Naive thymus-derived CD8-positive, alpha-beta T cell (primary cell): ENCODE results near the gene MVB12B. TPM values are rescaled to one million over a fixed set of nuclear protein-coding genes. Genes with fewer than 3 reads are reported as not detected.

Experiments used
- ATAC-seq, 2 donors: fragments of 150-1000 bp; cut with Tn5 transposase in 1 of 2; sonication (Bioruptor Pico), chemical (Tn5 transposase) in 1 of 2; 1 replicate in 1 of 2; 2 replicates in 1 of 2; pipeline ENCODE4 v1.10.0; 2021; ENCODE audit warnings: mild to moderate bottlenecking in 2 of 2, moderate library complexity in 2 of 2
- POLR2A ChIA-PET: fragments of 350-600 bp; sonication (Branson Sonifier 250); formaldehyde crosslinking; loops from one replicate; lab custom pipeline; 2021; ENCODE audit warnings: antibody characterized with exemption; lab: Charles Lee
- DNase-seq, 10 donors: peaks; one replicate each; pipeline versions ENCODE4 v3.0.0 to v3.0.0-alpha.2; 2020 to 2022
- H3K27ac Mint-ChIP-seq, 10 donors: one replicate each; pipeline ENCODE4 v1.8.0; 2020 to 2022; ENCODE audit warnings: mild to moderate bottlenecking in 10 of 10, mixed read lengths in 10 of 10, moderate library complexity in 4 of 10, inconsistent platforms in 1 of 10
- H3K27me3 Mint-ChIP-seq, 5 donors: one replicate each; pipeline ENCODE4 v1.8.0; 2021 to 2022; ENCODE audit warnings: mixed read lengths in 5 of 5
- H3K36me3 Mint-ChIP-seq, 3 donors: one replicate each; pipeline ENCODE4 v1.8.0; 2020 to 2022; ENCODE audit warnings: mixed read lengths in 3 of 3, mild to moderate bottlenecking in 2 of 3, inconsistent platforms in 1 of 3
- H3K4me1 Mint-ChIP-seq, 4 donors: one replicate each; pipeline ENCODE4 v1.8.0; 2021 to 2022; ENCODE audit warnings: mixed read lengths in 4 of 4
- H3K4me3 Mint-ChIP-seq, 10 donors: one replicate each; pipeline ENCODE4 v1.8.0; 2020 to 2022; ENCODE audit warnings: mild to moderate bottlenecking in 10 of 10, mixed read lengths in 10 of 10, moderate library complexity in 6 of 10, inconsistent platforms in 1 of 10
- H3K9me3 Mint-ChIP-seq, 9 donors: one replicate each; pipeline ENCODE4 v1.8.0; 2020 to 2022; ENCODE audit warnings: mixed read lengths in 9 of 9, mild to moderate bottlenecking in 3 of 9, inconsistent platforms in 1 of 9, moderate library complexity in 1 of 9
- polyA plus RNA-seq, 3 donors: library from polyadenylated mRNA; unstranded; fragments of 300-500 nt; fragmentation: Illumina TruSeq; gene quantifications; one replicate each; pipeline ENCODE4 v1.2.3, GENCODE V29; 2021
- total RNA-seq, 8 experiments: library from RNA in 2 of 8; stranded (reverse) in 2 of 8; gene quantifications; one replicate each; pipeline ENCODE4 v1.2.3 and lab custom pipeline; 2021 to 2026

Gene MVB12B
- total and polyA plus RNA-seq, 5 experiments from 2014 or later: 7.2 to 28.6 (median 12.5) TPM

- H3K4me3 Mint-ChIP-seq: peak overlapping the region in 1 of 10 donors; percentile 37
- H3K4me1 Mint-ChIP-seq: peaks cover 38 to 79% (median 50%) of the 10 kb centered on the region in 4 donors
- peak overlapping the region in 3 of 10 donors; percentile 52 to 82 (median 74) for H3K27ac Mint-ChIP-seq
- H3K27me3 Mint-ChIP-seq: no peaks in the 10 kb centered on the region
- DNase-seq (no peak), ATAC-seq (no peak)
- peaks cover 4 to 26% (median 16%) of the 10 kb centered on the region in 3 donors for H3K36me3 Mint-ChIP-seq
- H3K9me3 Mint-ChIP-seq: peaks cover 0 to 2% (median 0%) of the 10 kb centered on the region in 9 donors
- POLR2A ChIA-PET: interaction anchor here (1.0 kb wide), 1 partner anchor 17 kb away, joined by 3 read pairs; no protein-coding TSS in a partner anchor
Measured at GRCh38 chr9:126478216-126478981, 151.8 kb downstream of the MVB12B start.

DNA sequence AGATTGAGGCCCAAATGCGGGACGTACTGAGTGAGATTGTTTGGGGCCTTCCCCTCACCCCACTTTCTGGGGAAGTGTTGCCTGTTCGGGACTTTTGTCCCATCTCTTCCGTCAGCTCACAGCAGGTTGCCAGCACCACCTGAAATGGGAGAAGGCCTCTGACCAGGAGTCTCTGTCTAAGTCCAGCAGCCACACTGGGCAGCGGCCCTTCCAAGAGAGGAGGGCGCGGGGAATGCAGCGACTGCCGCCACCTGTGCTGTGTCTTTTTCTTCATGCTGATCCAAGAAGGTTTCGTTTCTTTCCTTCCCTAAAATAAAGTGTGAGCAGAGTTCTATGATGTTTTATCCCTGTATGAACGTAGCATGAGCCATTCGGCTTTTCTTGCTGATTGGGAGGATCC lies 152.9 kb downstream of the MVB12B start:
- ATAC-seq (no peak), DNase-seq (no peak)
- POLR2A ChIA-PET: no interaction called here
- Mint-ChIP-seq H3K27ac (peak overlapping the region in 3 of 10 donors; percentile 1 to 72 (median 58)), H3K4me1 (peaks cover 33 to 76% (median 47%) of the 10 kb centered on the region in 4 donors), H3K27me3 (no peaks in the 10 kb centered on the region), H3K4me3 (no peak overlapping the region), H3K36me3 (peaks cover 4 to 26% (median 21%) of the 10 kb centered on the region in 3 donors), H3K9me3 (peaks cover 0 to 2% (median 0%) of the 10 kb centered on the region in 9 donors)

- Mint-ChIP-seq H3K27me3 (no peaks in the 10 kb centered on the region), H3K4me3 (no peak overlapping the region), H3K27ac (peak overlapping the region in 2 of 10 donors; percentile 7 to 31), H3K9me3 (peaks cover 0 to 2% (median 0%) of the 10 kb centered on the region in 9 donors), H3K36me3 (peaks cover 0 to 27% (median 21%) of the 10 kb centered on the region in 3 donors), H3K4me1 (peaks cover 27 to 68% (median 40%) of the 10 kb centered on the region in 4 donors)
- POLR2A ChIA-PET: no interaction called here
- DNase-seq: no peak
- no peak for ATAC-seq
Measured at GRCh38 chr9:126480813-126481212, 154.2 kb downstream of the MVB12B start.

GRCh38 chr9:126481862-126482261 lies 155.2 kb downstream of the MVB12B start:
- Mint-ChIP-seq H3K4me1 (peaks cover 22 to 62% (median 37%) of the 10 kb centered on the region in 4 donors), H3K4me3 (no peak overlapping the region), H3K27me3 (no peaks in the 10 kb centered on the region), H3K9me3 (peaks cover 0 to 2% (median 0%) of the 10 kb centered on the region in 9 donors), H3K27ac (no peak overlapping the region), H3K36me3 (peaks cover 0 to 28% (median 21%) of the 10 kb centered on the region in 3 donors)
- DNase-seq: no peak
- ATAC-seq: no peak
- POLR2A ChIA-PET: interaction anchor here (1.8 to 2.1 kb wide), 2 partner anchors 9 kb away, joined by 4 to 8 read pairs; no protein-coding TSS in a partner anchor

- no peaks in the 10 kb centered on the region for H3K27me3 Mint-ChIP-seq
- DNase-seq (no peak), ATAC-seq (no peak)
- peaks cover 0 to 22% (median 22%) of the 10 kb centered on the region in 3 donors for H3K36me3 Mint-ChIP-seq
- POLR2A ChIA-PET: interaction anchor here (1.8 to 2.1 kb wide), 2 partner anchors 8 to 10 kb away, joined by 4 to 8 read pairs; no protein-coding TSS in a partner anchor
- H3K9me3 Mint-ChIP-seq: no peaks in the 10 kb centered on the region
- no peak overlapping the region for H3K27ac Mint-ChIP-seq
- H3K4me3 Mint-ChIP-seq: no peak overlapping the region
- H3K4me1 Mint-ChIP-seq: peaks cover 19 to 56% (median 35%) of the 10 kb centered on the region in 4 donors
Measured at GRCh38 chr9:126482361-126483044, 155.9 kb downstream of the MVB12B start.

DNA sequence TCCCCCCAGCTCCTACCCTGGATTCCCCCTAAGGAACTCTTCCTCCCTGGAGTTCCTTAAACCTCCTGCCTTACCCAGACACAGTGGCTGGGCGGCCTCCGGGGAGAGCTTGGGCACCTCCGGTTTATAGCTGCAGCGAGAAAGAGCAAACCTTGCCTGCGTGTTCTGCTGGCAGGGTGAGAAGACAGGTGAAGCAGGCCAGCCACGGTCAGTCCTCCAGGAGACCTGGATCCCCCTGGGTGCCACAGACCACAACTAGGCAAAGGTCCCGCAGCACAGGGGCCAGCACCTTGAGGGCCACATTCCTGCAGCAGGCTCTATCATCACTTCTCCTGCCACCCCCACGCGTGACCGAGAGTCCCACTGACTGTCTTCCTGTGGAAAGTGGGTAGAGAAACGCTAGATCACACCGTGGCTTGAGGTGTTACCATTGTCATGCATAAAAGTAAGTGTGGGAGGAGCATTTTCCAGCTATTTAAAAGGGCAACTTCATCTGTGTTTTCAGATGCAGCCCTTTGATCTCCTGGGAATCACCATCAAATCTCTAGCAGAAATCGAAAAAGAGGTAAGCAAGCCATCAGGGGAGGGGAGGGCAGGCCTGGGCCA lies 156.9 kb downstream of the MVB12B start:
- peaks cover 16 to 46% (median 32%) of the 10 kb centered on the region in 4 donors for H3K4me1 Mint-ChIP-seq
- peak overlapping the region in 7 of 10 donors; percentile 7 to 47 (median 21) for H3K4me3 Mint-ChIP-seq
- no peak for DNase-seq
- no peaks in the 10 kb centered on the region for H3K27me3 Mint-ChIP-seq
- ATAC-seq: no peak
- peaks cover 0 to 25% (median 16%) of the 10 kb centered on the region in 3 donors for H3K36me3 Mint-ChIP-seq
- POLR2A ChIA-PET: interaction anchor here (1.0 to 2.1 kb wide), 2 partner anchors 11 to 12 kb away, joined by 3 to 8 read pairs; no protein-coding TSS in a partner anchor
- H3K9me3 Mint-ChIP-seq: no peaks in the 10 kb centered on the region
- H3K27ac Mint-ChIP-seq: peak overlapping the region in 9 of 10 donors; percentile 1 to 86 (median 65)

DNA sequence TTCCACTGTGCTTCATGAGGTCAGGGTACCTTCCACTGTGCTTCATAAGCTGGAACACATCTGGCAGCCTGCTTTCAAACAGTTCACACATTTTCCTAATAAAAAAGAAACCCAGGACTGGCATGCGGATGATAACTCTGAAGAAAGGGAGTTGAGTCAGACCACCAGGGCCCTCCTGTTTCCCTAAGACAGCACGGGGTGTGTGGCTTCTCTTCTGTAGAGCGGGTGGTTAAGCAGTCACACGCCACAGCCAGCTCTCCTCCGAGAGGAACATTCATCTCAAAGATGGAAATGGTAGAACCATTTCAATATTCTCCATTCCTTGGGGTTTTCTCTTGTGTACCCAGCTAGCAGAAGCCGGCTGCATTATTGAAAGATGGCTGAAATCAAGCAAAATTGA lies 159.0 kb downstream of the MVB12B start:
- no peak for DNase-seq
- Mint-ChIP-seq H3K4me1 (peaks cover 12 to 37% (median 28%) of the 10 kb centered on the region in 4 donors), H3K27ac (peak overlapping the region in 8 of 10 donors; percentile 19 to 76 (median 51)), H3K36me3 (peaks cover 0 to 19% (median 8%) of the 10 kb centered on the region in 3 donors), H3K4me3 (peak overlapping the region in 1 of 10 donors; percentile 33), H3K9me3 (no peaks in the 10 kb centered on the region), H3K27me3 (no peaks in the 10 kb centered on the region)
- peak in 1 of 2 donors; percentile 32 for ATAC-seq
- POLR2A ChIA-PET: no interaction called here

DNA sequence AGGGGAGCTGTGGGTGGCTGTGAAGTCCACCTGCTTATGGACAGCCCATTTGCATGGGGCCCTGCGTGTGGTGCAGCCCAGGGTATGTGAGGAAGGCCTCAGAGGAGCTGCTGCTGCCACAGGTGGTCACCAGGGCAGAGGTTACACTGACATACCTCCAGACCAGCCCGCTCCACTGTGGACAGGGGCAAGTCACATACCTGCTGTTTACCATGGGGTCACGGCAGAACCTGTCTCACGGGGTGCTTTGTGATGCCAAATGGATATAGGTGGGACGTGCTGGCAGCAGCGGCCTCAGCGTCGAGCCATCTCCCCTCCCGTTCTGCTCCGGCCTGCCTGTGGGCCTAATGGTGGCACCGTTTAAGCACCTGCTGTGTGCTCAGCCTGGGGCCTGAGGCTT lies 159.6 kb downstream of the MVB12B start:
- H3K4me3 Mint-ChIP-seq: peak overlapping the region in 1 of 10 donors; percentile 15
- no peak for DNase-seq
- H3K9me3 Mint-ChIP-seq: no peaks in the 10 kb centered on the region
- POLR2A ChIA-PET: no interaction called here
- peaks cover 0 to 1% (median 0%) of the 10 kb centered on the region in 5 donors for H3K27me3 Mint-ChIP-seq
- H3K27ac Mint-ChIP-seq: peak overlapping the region in 5 of 10 donors; percentile 18 to 76 (median 60)
- H3K4me1 Mint-ChIP-seq: peaks cover 7 to 38% (median 24%) of the 10 kb centered on the region in 4 donors
- no peak for ATAC-seq
- H3K36me3 Mint-ChIP-seq: peaks cover 0 to 14% (median 4%) of the 10 kb centered on the region in 3 donors

DNA sequence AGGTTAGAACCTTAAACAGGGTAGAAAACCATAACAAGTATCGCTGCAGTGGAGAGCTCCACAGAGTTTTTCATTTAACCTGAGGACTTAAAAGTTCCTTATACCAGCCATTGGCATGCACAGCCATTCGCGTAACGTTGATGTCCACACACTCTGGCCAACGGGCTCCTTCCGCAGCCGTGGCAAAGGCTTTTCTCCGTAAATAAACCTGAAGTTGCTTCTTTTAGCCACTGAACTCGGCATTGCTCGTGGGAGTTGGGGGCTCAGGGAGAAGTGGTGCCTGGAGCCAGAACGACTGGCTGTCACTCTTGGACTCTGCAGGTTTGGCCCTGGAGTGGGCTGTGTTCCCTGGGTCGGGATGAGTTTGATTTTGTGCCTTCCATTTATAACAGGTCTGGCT lies 161.2 kb downstream of the MVB12B start:
- POLR2A ChIA-PET: interaction anchor here (1.3 kb wide), 1 partner anchor 17 kb away, joined by 4 read pairs; no protein-coding TSS in a partner anchor
- ATAC-seq: no peak
- Mint-ChIP-seq H3K27me3 (peaks cover 0 to 3% (median 0%) of the 10 kb centered on the region in 5 donors), H3K9me3 (no peaks in the 10 kb centered on the region), H3K36me3 (peaks cover 0 to 13% (median 2%) of the 10 kb centered on the region in 3 donors), H3K27ac (peak overlapping the region in 3 of 10 donors; percentile 53 to 60 (median 57)), H3K4me1 (peaks cover 5 to 33% (median 22%) of the 10 kb centered on the region in 4 donors), H3K4me3 (no peak overlapping the region)
- DNase-seq: no peak

DNA sequence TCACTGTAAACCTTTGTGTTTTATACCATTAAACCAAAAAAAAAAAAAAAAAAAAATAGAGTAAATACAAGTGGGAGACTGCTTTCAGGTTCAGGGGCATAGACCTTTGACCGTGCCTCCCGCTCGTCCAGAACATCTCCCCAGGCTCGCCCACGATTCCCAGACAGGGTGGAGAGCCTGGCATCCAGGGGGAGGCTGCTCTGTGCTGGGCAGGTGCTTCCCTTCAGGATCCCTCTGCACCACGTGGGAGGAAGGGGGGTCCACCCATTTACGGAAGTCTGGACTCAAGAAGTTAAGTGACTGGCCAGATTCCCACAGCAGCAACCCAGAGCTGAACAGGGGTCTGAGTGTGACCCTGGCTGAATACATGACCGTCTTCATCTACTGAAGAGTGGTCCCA lies 161.7 kb downstream of the MVB12B start:
- Mint-ChIP-seq H3K4me1 (peaks cover 4 to 32% (median 20%) of the 10 kb centered on the region in 4 donors), H3K4me3 (no peak overlapping the region), H3K27ac (no peak overlapping the region), H3K9me3 (no peaks in the 10 kb centered on the region), H3K36me3 (peaks cover 0 to 11% (median 2%) of the 10 kb centered on the region in 3 donors), H3K27me3 (peaks cover 0 to 3% (median 0%) of the 10 kb centered on the region in 5 donors)
- POLR2A ChIA-PET: interaction anchor here (1.3 kb wide), 1 partner anchor 17 kb away, joined by 4 read pairs; no protein-coding TSS in a partner anchor
- DNase-seq (no peak), ATAC-seq (no peak)

DNA sequence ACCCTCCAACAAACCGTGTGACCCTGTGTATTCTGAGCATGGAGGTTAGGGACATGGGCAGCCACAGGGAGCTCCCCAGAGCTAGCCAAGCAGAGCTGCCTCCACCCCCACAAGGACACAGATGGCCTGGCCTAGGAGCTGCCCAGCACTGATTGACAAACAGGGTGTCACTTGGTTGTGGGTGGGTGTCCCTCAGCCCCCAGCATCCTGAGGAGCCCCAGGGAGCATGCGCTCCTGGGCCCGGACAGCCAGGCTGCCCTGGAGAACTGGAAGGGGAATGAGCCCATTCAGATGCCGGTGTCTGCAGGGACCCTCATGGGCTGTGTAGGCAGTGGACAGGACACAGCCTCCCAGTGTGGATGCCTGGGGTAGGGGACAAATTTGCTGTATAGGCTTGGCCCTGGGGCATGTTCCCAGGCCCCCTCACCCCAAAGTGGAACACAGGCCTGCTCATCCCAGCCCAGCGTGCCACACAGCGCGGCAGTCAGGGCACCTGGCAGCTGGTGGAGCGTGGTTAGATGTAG lies 162.3 kb downstream of the MVB12B start:
- peaks cover 0 to 3% (median 0%) of the 10 kb centered on the region in 5 donors for H3K27me3 Mint-ChIP-seq
- H3K9me3 Mint-ChIP-seq: no peaks in the 10 kb centered on the region
- DNase-seq: no peak
- no peak overlapping the region for H3K4me3 Mint-ChIP-seq
- POLR2A ChIA-PET: interaction anchor here (1.3 to 2.0 kb wide), 2 partner anchors 15 to 18 kb away, joined by 4 to 6 read pairs; no protein-coding TSS in a partner anchor
- ATAC-seq: no peak
- no peak overlapping the region for H3K27ac Mint-ChIP-seq
- H3K4me1 Mint-ChIP-seq: peaks cover 0 to 25% (median 13%) of the 10 kb centered on the region in 4 donors
- peaks cover 0 to 6% (median 2%) of the 10 kb centered on the region in 3 donors for H3K36me3 Mint-ChIP-seq
